Pons (tissue), 1 donor: ENCODE measurements around the gene NTMT1.
"Not testable (repeated sequence)": the region's sequence is repeated elsewhere in the genome, so short reads cannot be mapped to it uniquely, and the experiment has no call there.

Source experiments
- DNase-seq: peaks from one replicate; pipeline ENCODE4 v3.0.0-alpha.2; 2016; ENCODE audit warnings: low spot score

NTMT1 gene

GRCh38 chr9:129626079-129626624, at the start of gene NTMT1:
Gene NTMT1, plus strand, starts transcription at chr9:129626163. Its CDS starts 6,541 bp downstream, at chr9:129632704.
- DNase-seq = peak; percentile 81

DNA sequence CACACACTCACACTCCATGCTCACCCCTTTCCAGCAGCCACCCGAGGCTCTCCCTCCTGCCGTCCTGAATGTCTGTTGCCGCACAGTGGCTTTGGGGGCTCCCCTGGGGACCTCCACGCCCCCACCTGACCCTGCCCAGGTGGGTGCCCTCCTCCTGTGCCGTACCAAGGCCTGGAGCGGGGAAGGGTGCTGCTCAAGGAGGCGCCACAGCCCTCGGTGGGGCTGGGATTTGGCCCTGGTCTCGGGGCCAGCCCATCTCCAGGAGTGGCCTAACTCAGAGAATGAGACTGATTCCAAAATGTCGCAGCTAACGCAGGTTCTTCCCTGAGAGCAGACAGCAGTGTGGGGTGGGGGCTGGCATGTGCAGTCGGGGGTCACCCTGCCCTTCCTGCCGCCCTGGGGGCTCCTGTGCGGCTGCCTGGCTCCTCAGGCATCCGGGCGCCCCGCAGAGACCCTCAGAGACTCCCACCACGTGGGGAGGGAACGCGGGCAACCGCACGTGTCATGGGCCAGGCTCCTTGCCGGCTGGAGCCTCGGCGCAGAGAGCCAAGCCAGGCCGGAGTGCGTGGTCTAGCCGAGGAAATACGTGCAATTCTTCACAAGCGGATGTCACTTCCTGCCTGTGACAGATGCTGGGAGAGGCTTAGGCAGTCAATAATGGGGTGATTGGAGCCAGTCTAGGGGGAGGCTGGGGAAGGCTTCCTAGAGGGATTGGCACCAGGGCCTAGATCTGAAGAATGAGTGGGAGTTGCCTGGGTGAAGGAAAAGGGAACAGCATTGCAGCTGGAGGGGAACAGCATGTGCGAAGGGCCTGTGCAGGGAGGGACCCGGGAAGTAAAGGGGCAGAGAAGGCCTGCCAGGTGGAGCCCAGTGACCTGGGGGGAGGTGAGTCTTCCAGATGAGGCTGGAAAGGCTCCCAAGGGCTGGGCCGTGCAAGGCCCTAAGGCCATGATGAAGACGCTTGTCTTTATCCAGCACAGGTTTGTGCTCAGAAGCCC, 49.1 kb upstream of the NTMT1 start:
- DNase-seq = no peak

- DNase-seq = no peak
Observed at GRCh38 chr9:129579294-129579693, 46.7 kb upstream of the NTMT1 start.

- DNase-seq = no peak
Observed at GRCh38 chr9:129580211-129580915, 45.6 kb upstream of the NTMT1 start.

DNA sequence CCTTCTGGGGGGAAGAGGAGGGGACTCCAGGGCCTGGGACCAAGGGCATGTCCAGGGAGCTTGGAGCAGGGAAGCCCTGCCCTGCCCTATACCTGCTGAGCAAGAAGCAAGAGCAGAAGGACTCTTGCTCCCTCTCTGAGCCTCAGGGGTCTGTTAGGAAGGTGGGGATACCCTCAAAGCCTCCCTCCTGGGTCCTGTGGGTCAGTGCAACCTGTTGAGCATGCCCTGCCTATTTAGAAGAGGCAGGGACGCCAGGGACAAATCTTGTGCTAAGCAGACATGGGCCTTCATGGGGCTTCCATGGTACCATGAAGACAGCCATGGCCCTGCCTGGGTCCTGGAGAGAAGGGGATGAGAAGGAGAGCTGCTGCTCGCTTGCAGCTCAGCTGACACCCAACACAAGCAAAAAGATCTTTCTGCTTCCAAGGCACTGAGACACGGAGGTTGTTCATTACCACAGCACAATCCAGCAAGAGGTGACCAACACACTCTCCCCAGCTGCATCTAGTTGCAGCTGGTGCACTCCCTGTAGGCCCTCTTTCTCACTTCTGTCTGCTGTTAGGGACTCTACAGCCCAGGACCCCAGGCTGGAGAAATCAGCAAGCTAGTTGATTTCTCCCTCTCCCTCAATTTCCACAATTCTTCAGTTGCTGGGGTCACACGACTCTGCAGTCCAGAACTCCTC, 44.3 kb upstream of the NTMT1 start:
- DNase-seq = no peak

DNA sequence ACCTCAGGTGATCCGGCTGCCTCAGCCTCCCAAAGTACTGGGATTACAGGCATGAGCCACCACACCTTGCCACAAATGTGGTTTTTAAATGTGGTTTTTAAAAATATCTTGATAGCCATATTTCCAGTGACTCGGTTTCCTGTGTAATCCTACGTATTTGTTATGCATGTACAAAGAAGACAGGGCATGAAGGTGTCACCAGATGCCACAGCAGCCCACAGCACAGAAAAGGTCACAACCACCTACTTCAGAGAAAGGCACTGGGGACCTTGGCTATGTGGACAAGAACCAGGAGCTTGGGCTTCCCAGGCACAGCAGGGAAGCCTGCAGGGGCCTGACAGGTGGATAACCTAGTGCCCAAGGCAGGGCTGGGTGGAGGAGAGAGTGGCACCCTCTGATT, 43.1 kb upstream of the NTMT1 start:
- no peak for DNase-seq

DNA sequence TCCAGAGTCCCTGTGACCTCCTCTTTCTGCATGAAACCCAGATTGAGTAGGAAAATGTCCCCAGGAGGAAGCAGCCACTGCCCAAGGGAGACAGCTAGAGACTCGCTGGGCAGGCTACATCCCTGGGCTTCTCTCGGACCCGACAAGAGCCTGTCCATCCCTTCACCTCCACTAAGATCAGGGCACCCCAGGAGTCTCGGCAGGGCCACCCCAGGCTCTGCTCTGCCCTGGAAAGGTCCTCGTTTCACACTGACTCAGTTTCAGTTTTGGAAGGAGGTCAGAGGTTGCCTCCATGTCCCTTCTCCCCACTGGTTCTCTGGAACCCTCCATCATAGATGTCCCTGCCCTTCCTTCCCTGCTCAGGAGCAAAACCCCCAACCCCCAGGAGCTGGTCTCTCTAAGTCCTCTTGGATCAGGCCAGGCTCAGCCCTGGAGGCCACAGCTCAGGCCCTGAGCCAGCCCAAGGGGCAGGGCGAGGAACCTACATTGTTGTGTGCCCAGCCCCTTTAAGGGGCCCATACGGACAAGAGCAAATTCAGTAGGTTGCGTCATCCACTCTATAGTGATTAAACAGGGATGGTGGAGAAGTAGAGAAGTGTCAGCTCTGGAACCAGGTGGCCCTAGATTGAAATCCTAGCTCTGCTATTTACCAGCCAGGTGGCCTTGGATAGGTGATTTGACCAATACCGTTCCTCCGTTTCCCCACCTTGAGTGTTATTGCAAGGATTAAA, 42.5 kb upstream of the NTMT1 start:
- DNase-seq = no peak

GRCh38 chr9:129584136-129584535, 41.8 kb upstream of the NTMT1 start:
- DNase-seq = peak; percentile 78

GRCh38 chr9:129585352-129585751, 40.6 kb upstream of the NTMT1 start:
- DNase-seq = no peak

DNA sequence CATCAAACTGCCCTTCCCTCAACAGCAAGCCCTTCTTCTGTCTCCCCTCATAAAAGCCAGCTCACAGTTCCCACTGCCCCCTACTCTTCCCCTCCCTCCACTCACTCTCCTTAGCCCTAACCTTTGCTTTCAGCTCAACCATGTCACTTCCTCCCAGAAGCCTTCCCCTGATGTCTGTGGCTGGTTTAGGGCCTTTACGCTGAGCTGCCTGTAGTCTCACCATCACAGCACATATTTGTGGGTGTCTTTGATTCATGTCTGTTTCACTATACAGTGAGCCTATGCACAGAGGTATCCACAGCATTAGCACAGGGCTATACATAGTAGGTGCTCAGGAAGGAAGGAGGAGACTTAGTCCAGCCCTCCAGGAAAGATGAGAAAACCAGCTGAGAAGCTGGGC, 39.7 kb upstream of the NTMT1 start:
- no peak for DNase-seq

DNA sequence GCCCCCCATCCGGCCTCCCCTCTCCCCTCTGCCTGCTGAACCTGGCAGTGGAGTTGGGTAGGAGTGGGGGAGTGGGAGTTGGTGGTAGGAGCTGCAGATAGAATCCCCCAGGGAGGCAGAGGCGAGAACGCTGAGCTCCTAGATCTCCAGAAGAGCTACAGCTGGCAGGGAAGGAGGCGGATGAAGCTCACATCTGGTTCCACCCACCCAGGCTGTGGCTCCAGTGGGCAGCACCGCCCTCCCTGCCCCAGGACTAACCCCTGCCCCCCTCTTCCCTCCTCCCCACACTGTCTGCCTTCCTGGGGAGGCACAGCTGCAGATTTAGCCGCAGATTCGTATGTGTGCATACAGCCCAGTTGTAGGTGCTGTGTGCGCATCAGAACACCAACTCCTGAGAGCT, 39.3 kb upstream of the NTMT1 start:
- no peak for DNase-seq

- DNase-seq = no peak
Observed at GRCh38 chr9:129587487-129588262, 38.3 kb upstream of the NTMT1 start.

GRCh38 chr9:129590466-129590865, 35.5 kb upstream of the NTMT1 start:
- no peak for DNase-seq

DNA sequence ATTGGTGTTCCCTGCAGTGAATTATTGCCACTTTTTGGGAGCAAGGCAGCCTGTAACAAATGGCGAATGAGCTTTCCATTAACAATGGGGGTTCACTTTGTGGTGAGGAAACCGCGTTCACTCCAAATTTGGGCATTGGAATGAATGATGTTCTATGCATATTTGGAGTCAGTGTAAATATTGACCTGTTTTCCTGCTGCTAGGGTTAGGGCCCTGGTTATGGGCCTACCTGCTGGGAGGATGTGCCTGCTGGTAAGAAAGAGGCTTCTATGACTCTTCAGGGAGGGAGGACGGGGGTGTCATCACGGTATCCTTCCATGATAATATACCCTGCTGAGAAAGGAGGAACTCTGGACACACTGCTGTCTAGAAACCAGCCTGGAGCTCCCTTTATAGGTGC, 34.0 kb upstream of the NTMT1 start:
- DNase-seq = no peak

DNA sequence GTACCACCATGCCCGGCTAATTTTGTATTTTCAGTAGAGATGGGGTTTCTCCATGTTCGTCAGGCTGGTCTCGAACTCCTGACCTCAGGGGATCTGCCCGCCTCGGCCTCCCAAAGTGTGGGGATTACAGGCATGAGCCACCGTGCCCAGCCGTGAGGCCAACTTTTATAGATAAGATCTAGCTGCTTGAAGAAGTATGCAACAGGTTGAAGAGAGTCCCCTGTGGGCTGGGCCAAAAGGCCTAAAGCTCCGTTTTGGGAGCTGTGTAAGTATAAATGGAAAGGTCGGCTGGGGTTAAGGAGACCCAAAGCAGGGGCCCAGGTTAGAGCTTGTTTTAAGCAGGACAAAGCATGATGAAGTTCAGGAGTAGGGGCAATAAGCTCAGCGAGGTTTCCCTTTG, 33.2 kb upstream of the NTMT1 start:
- DNase-seq = not testable (repeated sequence)

DNA sequence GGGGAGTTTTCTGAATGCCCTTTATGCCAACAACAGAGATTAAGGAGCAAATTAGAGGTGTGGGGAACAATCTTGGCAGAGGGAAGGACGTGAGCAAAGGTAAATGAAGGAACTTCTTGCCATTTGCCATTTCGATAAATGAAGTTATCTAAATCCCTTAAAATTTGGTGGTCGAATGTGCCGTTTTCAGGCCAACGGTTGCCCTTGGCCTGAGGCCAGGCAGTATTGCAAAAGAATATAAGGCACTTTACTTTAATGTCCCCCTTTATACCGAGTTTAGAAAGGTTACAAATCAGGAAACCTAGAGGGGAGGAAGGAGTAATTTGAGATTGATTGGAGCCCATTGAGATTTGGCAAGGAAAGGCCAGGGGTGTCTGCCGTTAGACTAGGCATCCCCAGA, 31.3 kb upstream of the NTMT1 start:
- DNase-seq = no peak

DNA sequence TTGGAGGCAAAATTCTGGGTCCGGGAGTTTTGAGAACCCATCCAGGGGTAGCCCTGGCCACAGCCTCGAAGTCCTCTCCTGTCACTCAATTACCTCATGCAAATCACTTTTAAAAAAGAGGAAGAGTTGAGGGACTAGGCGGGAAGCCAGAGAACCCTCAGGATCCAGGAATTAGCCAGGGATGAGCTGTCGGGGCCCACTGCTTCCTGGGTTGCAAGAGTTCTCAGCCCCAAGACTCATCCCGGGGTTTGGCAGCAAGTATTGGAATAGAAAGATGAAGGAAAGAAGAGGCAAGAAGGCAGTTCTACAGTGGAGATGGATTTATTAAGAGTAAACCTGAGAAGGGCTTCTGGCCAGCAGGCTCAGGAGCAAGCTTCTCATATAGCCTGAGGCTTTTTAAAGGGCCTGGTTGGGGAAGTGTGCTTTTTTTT, 30.6 kb upstream of the NTMT1 start:
- no peak for DNase-seq

- DNase-seq = no peak
Observed at GRCh38 chr9:129595903-129596540, 29.9 kb upstream of the NTMT1 start.

- no peak for DNase-seq
Observed at GRCh38 chr9:129596541-129597331, 29.2 kb upstream of the NTMT1 start.
